Measurements from ENCODE around the gene PHAX.
"Not testable (repeated sequence)": the region's sequence is repeated elsewhere in the genome, so short reads cannot be mapped to it uniquely, and the experiment has no call there.

The PHAX gene

GRCh38 chr5:126603402-126603991 lies 2.8 kb downstream of the PHAX start:
- DNase-seq (ENCODE audit: low read depth): no peak

- no peak for DNase-seq (ENCODE audit: low read depth)
Observed at GRCh38 chr5:126605525-126605924, 4.8 kb downstream of the PHAX start.

GRCh38 chr5:126610160-126610559 lies 9.4 kb downstream of the PHAX start:
- DNase-seq (ENCODE audit: low read depth): no peak

- DNase-seq (ENCODE audit: low read depth): no peak
Observed at GRCh38 chr5:126610616-126611015, 9.9 kb downstream of the PHAX start.

- no peak for DNase-seq (ENCODE audit: low read depth)
Observed at GRCh38 chr5:126613941-126614592, 13.3 kb downstream of the PHAX start.

- no peak for DNase-seq (ENCODE audit: low read depth)
Observed at GRCh38 chr5:126615286-126615685, 14.5 kb downstream of the PHAX start.

- DNase-seq (ENCODE audit: low read depth): not testable (repeated sequence)
Observed at GRCh38 chr5:126617603-126618002, 16.9 kb downstream of the PHAX start.

GRCh38 chr5:126619781-126620180 lies 19.0 kb downstream of the PHAX start:
- no peak for DNase-seq (ENCODE audit: low read depth)

GRCh38 chr5:126624534-126624933 lies 23.8 kb downstream of the PHAX start:
- no peak for DNase-seq (ENCODE audit: low read depth)

- no peak for DNase-seq (ENCODE audit: low read depth)
Observed at GRCh38 chr5:126628102-126628501, 27.4 kb downstream of the PHAX start.

- DNase-seq (ENCODE audit: low read depth): no peak
Observed at GRCh38 chr5:126631920-126632319, 31.2 kb downstream of the PHAX start.

GRCh38 chr5:126633552-126633951 lies 32.8 kb downstream of the PHAX start:
- no peak for DNase-seq (ENCODE audit: low read depth)

- DNase-seq (ENCODE audit: low read depth): no peak
Observed at GRCh38 chr5:126635585-126635984, 34.8 kb downstream of the PHAX start.

- no peak for DNase-seq (ENCODE audit: low read depth)
Observed at GRCh38 chr5:126636956-126637355, 36.2 kb downstream of the PHAX start.

GRCh38 chr5:126640866-126641265 lies 40.1 kb downstream of the PHAX start:
- no peak for DNase-seq (ENCODE audit: low read depth)

GRCh38 chr5:126641387-126641786 lies 40.6 kb downstream of the PHAX start:
- DNase-seq (ENCODE audit: low read depth): no peak

- no peak for DNase-seq (ENCODE audit: low read depth)
Observed at GRCh38 chr5:126645132-126645531, 44.4 kb downstream of the PHAX start.

GRCh38 chr5:126647071-126647470 lies 46.3 kb downstream of the PHAX start:
- no peak for DNase-seq (ENCODE audit: low read depth)

GRCh38 chr5:126648471-126648870 lies 47.7 kb downstream of the PHAX start:
- no peak for DNase-seq (ENCODE audit: low read depth)

GRCh38 chr5:126649057-126649456 lies 48.3 kb downstream of the PHAX start:
- not testable (repeated sequence) for DNase-seq (ENCODE audit: low read depth)

- not testable (repeated sequence) for DNase-seq (ENCODE audit: low read depth)
Observed at GRCh38 chr5:126649709-126650108, 49.0 kb downstream of the PHAX start.

- DNase-seq (ENCODE audit: low read depth): no peak
Observed at GRCh38 chr5:126650463-126650862, 49.7 kb downstream of the PHAX start.

- DNase-seq (ENCODE audit: low read depth): no peak
Observed at GRCh38 chr5:126651013-126651577, 50.3 kb downstream of the PHAX start.
